Right renal pelvis (tissue), 4 donors: ENCODE results near the gene NMNAT2. TPM values are rescaled to one million over a fixed set of nuclear protein-coding genes. Genes with fewer than 3 reads are reported as not detected.

Experiments
- DNase-seq, 4 donors: peaks; one replicate each; pipeline ENCODE4 v3.0.0-alpha.2; 2013; ENCODE audit warnings: low read depth in 4 of 4, low spot score in 3 of 4, missing footprints in 1 of 4
- polyA plus RNA-seq, 4 donors: library from polyadenylated mRNA; unstranded; fragments of 120-200 nt; gene quantifications; one replicate each; pipeline ENCODE4 v1.2.1, GENCODE V29; 2013; ENCODE audit not compliant: insufficient read length in 4 of 4

Gene NMNAT2
- polyA plus RNA-seq, 4 donors: 3.4 to 4.6 (median 3.5) TPM

DNA sequence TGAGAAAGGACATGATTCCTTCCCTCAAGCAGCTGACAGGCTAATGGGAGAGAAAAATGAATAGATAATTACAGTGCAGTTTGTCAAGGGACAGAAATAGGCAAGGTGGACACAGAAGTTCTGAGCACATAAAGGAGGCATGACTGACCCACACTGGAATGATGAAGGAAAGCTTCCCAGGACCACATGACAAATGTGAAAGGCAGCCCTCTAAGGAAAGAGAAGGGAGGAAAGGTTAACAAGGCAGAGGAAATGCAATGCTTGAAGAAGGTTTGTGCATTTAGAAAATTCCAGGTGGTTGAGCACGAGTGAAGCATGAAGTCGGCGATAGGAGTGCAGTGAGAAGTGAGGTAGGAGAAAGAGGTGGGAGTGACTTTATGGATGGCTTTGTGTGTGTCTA is 194.7 kb downstream of the NMNAT2 start:
- DNase-seq: no peak

- no peak for DNase-seq
Measured at GRCh38 chr1:183222909-183223308, 195.3 kb downstream of the NMNAT2 start.

DNA sequence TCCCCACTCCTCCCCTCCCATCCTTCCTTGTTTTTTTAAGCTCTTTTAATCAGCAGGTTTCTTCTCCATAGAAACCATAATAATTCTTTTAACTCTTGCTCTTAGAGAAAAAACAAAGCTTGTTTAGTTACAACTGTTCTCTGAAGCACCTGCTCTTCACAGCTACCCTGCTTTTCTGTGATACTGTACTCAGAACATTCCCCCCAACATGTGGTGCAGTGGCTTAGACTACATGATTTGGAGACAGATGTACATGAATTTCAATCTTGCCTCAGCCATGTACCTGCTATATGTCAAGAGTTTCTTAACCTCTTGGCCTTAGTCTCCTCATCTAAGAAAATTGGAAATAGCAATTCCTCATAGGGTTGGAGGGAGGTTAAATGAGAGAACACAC is 198.6 kb downstream of the NMNAT2 start:
- no peak for DNase-seq

- peak in 2 of 4 donors; percentile 58 to 63 for DNase-seq
Measured at GRCh38 chr1:183218971-183219615, 199.1 kb downstream of the NMNAT2 start.

DNA sequence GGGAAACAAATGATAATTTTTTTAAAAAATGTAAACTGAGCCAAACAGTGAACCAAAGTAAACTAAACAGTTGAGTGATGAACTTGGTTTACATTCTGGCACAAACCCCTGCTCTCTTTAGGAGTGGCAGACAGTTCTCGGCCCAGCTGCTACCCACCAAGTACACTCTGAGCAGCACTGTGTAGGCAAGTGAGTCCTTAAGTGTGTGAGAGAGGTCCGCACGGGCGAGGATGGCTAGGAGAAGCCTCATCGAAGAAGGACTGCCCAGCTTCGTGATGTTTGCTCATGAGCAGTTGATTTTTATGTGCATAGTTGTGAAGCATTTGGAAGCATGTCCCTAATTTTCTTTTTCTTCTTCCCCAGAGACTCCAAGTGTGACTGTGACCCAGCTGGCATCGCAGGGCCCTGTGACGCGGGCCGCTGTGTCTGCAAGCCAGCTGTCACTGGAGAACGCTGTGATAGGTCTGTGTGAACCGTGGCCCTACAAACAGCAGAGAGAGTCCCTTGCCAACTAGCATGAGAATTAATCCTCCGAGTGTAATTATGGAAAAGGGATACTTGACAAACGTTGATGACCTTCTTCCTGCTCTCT is 200.1 kb downstream of the NMNAT2 start:
- no peak for DNase-seq

DNA sequence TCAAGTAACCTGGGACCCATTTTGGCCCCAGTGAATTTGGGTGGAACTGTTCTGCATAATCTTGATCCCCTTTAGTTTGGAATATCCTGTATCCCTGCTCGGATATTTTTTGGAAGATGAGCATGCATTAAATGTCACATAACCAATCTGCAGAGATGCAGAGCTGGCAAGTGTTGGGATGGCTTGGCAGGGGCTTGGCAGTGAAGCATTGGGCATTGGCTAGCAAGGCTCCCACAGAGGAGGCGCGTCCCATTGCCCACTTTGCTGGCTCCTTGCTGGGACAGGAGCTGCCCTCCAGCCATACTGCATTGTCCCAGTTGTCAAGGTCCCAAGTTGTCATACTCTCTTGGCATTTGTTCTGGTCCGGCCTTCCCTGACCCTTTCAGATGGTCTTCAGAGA is 202.2 kb downstream of the NMNAT2 start:
- no peak for DNase-seq

GRCh38 chr1:183215076-183215720 is 203.0 kb downstream of the NMNAT2 start:
- DNase-seq: no peak

DNA sequence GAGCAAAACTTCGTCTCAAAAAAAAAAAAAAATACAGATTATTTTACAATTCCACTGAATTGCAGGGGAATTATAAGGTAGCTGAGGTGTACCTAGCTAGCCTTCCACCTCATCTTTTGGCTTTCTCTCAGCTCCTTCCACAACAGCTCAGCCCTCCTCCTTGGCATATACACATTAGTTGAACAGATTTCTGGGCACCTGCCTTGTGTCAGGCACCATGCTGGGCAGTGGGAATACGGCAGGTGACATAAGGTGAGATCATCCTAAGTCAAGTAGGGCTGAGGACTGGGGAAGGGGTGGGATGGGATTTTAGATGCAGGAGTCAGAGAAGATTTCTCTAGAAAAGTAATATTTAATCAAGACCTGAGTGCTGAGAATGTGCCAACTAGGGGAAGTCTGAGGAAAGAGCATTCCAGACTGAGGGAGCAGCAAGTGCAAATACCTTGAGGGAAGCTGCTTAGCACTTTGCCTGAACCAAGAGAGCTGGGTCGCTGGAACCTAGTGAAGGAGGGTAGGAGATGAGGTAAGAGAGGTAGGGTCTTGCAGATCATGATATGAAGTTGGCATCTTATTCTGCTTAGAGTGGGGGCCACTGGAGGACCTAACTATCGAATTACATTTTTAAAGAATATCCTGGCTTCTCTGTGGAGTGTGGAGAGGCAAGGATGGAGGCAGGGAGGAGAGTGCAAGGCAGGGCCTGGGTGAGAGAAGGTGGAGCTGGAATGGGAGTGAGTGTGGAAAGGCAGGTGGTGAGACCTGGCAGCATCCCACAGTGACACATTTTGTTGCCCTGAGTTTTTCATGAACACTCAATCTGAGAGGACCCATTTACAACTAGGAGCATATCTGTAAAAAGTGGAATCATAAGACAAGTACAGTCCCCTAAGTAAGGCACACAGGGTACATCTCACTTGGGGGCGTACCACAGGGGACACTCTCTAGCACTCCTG is 203.9 kb downstream of the NMNAT2 start:
- DNase-seq: no peak

DNA sequence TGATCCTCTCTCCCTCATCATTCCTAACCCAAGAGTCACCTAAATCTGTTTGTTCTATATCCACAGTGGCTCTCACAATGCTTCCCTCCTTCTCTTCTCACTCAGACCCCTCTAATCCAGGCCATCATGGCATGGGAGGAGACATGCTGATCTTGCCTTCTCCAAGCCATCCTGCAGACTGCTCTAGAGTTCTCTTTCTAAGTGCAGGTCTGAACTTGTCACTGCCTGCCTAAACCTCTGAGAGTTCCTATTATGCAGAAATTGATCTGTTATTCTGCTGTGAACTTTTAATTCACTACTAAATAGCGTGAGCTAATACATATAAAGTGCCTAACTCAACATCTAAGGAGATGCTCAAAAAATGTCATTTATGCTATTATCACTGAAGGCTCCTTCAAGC is 205.3 kb downstream of the NMNAT2 start:
- no peak for DNase-seq

- no peak for DNase-seq
Measured at GRCh38 chr1:183210681-183211080, 207.5 kb downstream of the NMNAT2 start.

- no peak for DNase-seq
Measured at GRCh38 chr1:183209533-183210158, 208.5 kb downstream of the NMNAT2 start.

DNA sequence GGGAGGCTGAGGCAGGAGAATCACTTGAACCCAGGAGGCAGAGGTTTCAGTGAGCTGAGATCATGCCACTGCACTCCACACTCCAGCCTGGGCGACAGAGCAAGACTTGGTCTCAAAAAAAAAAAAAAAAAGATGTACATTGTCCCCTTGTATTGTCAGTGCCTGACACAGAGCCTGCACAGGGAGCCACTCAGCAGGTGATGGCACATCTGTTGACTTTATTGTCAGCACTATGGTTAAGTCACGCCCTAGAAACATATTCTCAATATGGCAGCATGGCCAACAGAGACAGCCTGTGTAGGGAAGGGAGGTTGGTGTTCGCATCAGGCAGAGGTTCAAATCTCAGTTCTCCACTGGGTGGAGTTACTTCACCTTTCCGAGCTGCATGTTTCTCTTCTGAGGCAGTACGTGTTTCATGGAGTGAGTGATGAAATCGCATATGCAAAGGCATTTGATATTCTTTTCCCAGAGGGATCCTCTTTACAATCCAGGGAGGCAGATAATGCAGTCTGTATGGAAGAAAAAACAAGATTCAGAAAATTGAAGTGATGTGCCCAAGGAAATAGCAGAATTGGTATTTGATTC is 211.6 kb downstream of the NMNAT2 start:
- no peak for DNase-seq

DNA sequence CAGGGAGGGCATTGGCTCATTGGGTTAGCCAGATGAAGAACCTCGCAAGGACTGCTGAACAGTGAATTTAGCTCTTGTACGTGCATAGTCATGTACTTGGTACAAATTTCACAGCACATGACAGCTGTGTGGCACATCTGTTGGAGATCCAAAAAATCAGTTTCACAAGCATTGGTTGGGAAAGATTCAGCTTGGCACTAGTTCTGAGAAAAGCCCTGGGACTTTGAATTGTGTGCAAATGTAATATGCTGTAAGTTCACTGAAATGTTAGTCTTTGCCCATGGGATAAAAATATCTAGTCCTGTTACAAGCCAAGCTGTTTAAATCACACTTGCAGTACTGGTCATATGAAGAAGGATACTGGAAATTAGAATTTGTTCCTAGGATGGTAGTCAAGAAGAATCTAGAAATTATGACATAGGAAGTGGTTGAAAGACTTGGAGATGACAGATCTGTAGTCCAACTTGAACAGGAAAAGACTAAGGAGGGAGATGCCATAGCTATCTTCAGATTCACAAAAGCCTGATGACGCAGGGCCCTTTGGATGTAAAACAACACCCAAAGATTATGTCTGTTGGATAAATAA is 212.9 kb downstream of the NMNAT2 start:
- DNase-seq: no peak

DNA sequence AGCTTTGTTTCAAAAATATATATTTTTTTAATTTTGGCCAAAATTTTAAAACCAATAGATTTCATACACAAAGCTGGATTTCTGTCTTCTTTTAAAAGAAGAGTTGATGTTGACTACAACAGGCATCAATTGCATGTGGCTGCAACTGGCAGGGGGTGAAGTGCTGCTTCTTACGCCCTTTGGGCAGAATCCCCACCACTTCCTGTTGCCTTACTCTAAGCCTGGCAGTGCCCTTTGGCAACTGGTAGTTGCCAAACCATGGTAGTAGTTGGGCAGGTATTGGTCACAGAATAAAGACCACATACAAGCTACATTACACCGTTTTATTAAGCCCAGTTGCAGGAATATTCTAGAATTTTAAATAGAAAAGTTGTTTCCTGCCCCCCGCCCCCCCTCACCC is 215.1 kb downstream of the NMNAT2 start:
- no peak for DNase-seq

GRCh38 chr1:183200451-183200850 is 217.7 kb downstream of the NMNAT2 start:
- DNase-seq: no peak

DNA sequence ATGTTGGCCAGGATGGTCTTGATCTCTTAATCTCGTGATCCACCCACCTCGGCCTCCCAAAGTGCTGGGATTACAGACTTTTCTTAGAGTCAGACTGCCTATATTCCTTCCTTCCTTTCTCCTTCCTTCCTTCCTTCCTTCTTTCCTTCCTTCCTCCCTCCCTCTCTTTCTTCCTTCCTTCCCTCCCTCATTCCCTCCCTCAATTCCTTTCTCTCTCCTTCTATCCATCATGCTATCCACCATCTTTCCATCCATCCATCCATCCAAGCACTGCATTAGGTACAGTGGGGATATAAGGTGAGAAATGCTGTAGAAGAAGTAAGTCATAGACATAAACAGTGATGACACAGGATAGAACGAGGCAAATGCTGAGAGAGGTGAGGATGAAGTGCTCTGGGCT is 218.9 kb downstream of the NMNAT2 start:
- no peak for DNase-seq

DNA sequence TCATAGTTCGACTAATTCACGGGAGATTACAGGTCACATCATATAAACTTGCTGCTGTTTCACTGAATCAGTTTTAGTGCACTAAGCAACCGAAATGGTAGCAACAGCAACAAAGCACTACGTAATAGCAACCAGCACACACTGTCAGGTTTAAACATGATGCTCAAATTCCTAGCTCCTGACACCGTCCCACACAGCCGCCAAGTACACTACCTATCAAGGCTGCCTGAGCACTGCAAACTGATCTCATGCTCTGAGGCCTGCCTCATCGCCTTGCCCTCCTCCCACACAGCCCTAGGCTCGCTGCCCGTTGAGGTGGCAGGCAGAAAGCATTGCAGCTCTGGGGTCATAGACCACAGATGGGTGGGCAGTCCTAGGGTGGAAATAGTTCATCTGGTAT is 219.7 kb downstream of the NMNAT2 start:
- DNase-seq: no peak
